ENCODE measurements around the gene SDCCAG8.
"Not testable (repeated sequence)": the region's sequence is repeated elsewhere in the genome, so short reads cannot be mapped to it uniquely, and the experiment has no call there.

SDCCAG8 gene

DNA sequence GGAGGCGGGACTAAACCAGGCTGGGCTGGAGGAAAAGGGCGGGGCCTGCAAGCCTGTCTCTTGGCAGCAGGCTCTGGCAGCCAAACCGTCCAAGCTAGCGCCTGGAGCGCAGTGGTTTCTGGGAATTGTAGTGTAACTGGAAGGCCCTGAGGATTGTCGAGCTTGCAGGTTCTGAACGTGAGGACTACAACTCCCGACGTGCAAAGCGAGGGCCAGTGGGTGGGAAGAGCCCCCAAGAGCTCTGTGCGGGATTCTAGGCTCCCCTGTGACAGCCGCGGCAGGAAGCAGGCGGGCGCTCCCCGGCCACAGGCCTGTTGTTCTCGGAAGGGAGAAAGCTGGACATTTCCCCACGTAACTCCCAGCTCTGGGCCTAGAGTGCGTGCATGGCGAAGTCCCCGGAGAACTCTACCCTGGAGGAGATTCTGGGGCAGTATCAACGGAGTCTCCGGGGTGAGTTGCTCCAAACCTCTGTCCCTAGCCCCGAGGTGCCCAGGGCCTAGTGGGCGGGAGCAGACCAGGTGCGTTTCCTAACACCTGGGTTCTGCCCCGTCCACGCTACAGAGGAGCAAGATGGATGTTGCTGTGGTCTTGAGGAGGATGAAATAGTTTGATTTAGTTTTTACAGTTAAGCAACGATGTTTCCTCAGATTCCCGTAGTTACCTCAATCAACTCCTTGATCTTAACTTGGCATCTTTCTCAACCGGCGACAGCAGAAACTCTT lies at the start of gene SDCCAG8:
Gene SDCCAG8, plus strand, starts transcription at position 251 of the 722 bp plus-strand sequence. Its CDS starts 133 bp downstream, at position 384.
- H3K4me3 ChIP-seq (replicated peaks; ENCODE audit: low read depth, low read length) = peak within 1 kb of the TSS; percentile 91
- peak; percentile 100 for DNase-seq (ENCODE audit: extremely low read depth, low read depth)
- TF ChIP-seq, protein P1, sequence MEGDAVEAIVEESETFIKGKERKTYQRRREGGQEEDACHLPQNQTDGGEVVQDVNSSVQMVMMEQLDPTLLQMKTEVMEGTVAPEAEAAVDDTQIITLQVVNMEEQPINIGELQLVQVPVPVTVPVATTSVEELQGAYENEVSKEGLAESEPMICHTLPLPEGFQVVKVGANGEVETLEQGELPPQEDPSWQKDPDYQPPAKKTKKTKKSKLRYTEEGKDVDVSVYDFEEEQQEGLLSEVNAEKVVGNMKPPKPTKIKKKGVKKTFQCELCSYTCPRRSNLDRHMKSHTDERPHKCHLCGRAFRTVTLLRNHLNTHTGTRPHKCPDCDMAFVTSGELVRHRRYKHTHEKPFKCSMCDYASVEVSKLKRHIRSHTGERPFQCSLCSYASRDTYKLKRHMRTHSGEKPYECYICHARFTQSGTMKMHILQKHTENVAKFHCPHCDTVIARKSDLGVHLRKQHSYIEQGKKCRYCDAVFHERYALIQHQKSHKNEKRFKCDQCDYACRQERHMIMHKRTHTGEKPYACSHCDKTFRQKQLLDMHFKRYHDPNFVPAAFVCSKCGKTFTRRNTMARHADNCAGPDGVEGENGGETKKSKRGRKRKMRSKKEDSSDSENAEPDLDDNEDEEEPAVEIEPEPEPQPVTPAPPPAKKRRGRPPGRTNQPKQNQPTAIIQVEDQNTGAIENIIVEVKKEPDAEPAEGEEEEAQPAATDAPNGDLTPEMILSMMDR (IDR thresholded peaks at IDR 0.05; ENCODE audit: low read depth, low read length, missing control alignments) = no peak

DNA sequence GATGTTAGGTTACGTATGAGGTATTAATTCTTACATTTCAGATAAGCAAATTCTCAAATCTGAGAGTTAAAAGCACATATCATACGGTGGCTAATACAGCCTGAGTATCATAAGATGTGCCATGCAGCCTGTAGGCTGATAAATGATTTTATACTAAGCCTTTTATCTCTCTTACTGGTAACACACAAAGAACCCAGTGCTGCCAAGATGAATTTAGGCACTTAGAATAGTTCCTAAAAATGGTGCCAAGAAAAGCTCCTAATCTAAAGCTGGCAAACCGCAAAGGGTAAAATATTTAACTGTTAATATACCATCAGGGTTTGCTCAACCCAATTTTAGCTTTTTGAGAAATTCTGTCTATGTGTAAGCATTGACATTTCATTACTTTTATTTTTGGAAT lies 43.9 kb upstream of the SDCCAG8 start:
- not testable (repeated sequence) for DNase-seq (ENCODE audit: extremely low read depth, low read depth); H3K4me3 ChIP-seq (replicated peaks; ENCODE audit: low read depth, low read length)

DNA sequence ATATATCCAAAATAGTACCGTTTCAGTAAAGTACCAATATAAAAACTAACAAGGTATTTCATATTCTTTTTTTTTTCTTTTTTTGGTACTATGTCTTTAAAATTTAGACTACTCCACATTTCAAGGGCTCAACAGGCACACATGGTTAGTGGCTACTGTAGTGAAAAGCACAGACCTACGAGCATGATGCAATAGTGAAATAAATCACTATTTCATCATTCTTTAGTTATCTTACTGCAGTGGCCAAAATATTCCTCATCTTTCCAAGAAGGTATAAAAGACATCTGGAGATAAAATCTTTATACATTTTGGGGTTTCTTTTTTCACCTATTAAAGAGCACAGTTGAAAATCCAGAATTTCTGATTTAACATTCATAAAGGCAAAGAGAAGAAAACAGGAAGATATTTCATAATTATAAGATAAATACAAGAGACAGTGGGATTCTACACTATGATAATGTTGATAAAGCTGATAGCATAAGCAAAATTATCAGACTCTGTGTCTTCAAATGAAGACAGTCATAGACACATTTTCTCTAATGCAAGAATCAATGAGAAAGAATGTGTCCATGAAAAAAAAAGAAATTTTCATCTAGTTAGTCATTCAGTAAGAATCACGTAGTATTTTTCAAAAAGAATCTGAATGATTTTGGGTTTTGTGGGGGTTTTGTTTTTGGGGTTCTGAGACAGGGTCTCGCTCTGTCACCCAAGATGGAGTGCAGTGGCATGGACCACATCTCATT lies 42.6 kb upstream of the SDCCAG8 start:
- no peak for DNase-seq (ENCODE audit: extremely low read depth, low read depth)
- H3K4me3 ChIP-seq (replicated peaks; ENCODE audit: low read depth, low read length) = no peak overlapping the region
- TF ChIP-seq, protein P1 (IDR thresholded peaks at IDR 0.05; ENCODE audit: low read depth, low read length, missing control alignments) = no peak

DNA sequence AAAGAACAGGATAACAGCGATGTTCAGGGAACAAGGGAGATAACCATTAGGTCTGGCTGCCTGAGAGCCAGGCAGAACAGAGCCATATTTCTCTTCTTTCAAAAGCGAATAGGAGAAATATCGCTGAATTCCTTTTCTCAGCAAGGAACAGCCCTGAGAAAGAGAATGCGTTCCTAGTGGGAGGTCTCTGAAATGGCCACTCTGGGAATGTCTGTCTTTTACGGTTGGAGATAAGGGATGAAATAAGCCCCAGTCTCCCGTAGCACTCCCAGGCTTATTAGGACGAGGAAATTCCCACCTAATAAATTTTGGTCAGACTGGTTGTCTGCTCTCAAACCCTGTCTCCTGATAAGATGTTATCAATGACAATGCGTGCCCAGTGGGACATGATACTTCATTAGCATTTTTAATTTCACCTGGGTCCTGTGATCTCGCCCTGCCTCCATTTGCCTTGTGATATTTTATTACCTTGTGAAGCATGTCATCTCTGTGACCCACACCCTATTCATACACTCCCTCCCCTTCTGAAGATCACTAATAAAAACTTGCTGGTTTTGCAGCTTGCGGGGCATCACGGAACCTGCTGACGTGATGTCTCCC lies 40.5 kb upstream of the SDCCAG8 start:
- not testable (repeated sequence) for H3K4me3 ChIP-seq (replicated peaks; ENCODE audit: low read depth, low read length); DNase-seq (ENCODE audit: extremely low read depth, low read depth)

DNA sequence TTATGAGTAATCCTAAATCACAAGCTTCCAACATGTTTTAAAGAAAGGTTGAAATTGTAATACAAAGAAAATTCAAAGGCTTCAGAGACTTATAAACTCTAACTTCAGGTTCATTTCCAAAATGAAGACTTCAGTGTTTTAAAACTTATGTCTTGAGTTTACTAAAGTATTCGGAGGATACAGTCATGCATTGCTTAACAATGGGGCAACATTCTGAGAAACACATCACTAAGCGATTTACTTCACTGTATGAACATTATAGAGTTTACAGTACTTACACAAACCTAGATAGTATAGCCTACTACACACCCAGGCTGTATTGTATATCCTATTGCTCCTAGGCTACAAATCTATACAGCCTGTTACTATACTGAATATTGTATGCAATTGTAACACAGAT lies 39.1 kb upstream of the SDCCAG8 start:
- no peak for DNase-seq (ENCODE audit: extremely low read depth, low read depth)
- TF ChIP-seq, protein P1 (IDR thresholded peaks at IDR 0.05; ENCODE audit: low read depth, low read length, missing control alignments) = no peak
- H3K4me3 ChIP-seq (replicated peaks; ENCODE audit: low read depth, low read length) = no peak overlapping the region

DNA sequence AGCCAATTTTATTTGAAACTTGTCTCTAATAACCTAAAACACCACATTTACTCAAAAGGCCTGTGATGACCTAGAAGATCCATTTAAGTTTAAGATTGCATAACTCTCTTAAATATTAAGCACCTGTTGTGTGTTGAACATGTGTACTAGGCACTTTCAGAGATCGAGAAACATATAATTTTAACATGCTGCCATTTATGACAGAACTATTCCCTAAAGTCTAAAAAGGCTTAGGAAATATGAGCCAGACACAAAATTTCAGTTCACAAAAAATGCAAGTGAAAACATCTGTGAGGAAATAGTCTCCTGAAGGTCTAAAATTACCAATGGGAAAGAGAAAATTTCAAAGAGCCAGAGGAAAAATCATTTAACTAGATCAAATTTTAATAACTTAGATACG lies 38.5 kb upstream of the SDCCAG8 start:
- no peak overlapping the region for H3K4me3 ChIP-seq (replicated peaks; ENCODE audit: low read depth, low read length)
- TF ChIP-seq, protein P1 (IDR thresholded peaks at IDR 0.05; ENCODE audit: low read depth, low read length, missing control alignments) = no peak
- no peak for DNase-seq (ENCODE audit: extremely low read depth, low read depth)

DNA sequence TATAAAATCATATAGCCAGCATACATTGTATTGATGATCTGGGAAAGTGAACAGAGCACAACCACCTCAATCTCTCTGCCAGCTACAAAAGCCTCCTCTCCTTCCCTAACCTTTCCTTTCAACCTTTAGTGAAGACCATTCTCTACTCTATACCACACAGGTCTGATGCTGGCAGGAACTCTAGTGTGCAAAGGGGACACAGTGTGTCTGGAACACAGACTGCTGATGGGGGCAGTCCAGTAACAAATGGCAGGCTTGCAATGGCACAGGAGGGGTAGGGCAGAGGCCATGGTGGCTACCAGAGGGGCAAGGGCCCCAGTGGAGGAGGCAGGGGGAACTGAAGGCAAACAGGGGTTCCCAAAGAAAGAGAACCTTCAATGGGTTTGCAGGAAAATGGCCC lies 37.8 kb upstream of the SDCCAG8 start:
- no peak for DNase-seq (ENCODE audit: extremely low read depth, low read depth)
- H3K4me3 ChIP-seq (replicated peaks; ENCODE audit: low read depth, low read length) = no peak overlapping the region
- TF ChIP-seq, protein P1 (IDR thresholded peaks at IDR 0.05; ENCODE audit: low read depth, low read length, missing control alignments) = no peak

All from HFF-Myc (cell line).